Effector memory CD4-positive, alpha-beta T cell (primary cell): ENCODE measurements around the gene PGRMC1.
"Not testable (repeated sequence)": the region's sequence is repeated elsewhere in the genome, so short reads cannot be mapped to it uniquely, and the experiment has no call there.

ENCODE experiments used
- DNase-seq, 3 donors: peaks; one replicate each; pipeline ENCODE4 v3.0.0-alpha.2; 2020
- H3K27ac ChIP-seq: 2 replicates; pipeline ENCODE4 v1.7.0; 2013; ENCODE audit warnings: mild to moderate bottlenecking, low read length, moderate library complexity; ENCODE audit not compliant: insufficient read depth, poor library complexity, severe bottlenecking
- H3K27me3 ChIP-seq: replicated peaks from 2 replicates; pipeline ENCODE4 v1.7.0; 2013; ENCODE audit warnings: mild to moderate bottlenecking, low read length; ENCODE audit not compliant: insufficient read depth, control insufficient read depth, poor library complexity, severe bottlenecking
- H3K36me3 ChIP-seq: 2 replicates; pipeline ENCODE4 v1.7.0; 2013; ENCODE audit warnings: mild to moderate bottlenecking, low read length, moderate library complexity; ENCODE audit not compliant: control insufficient read depth, insufficient read depth
- H3K4me1 ChIP-seq: 2 replicates; pipeline ENCODE4 v1.7.0; 2013; ENCODE audit warnings: low read length, mild to moderate bottlenecking; ENCODE audit not compliant: control insufficient read depth, insufficient read depth, poor library complexity, severe bottlenecking
- H3K4me3 ChIP-seq: 2 replicates; pipeline ENCODE4 v1.7.0; 2013; ENCODE audit warnings: low read length, low read depth, mild to moderate bottlenecking; ENCODE audit not compliant: insufficient read depth, poor library complexity, severe bottlenecking
- H3K9me3 ChIP-seq: 2 replicates; pipeline ENCODE4 v1.7.0; 2013; ENCODE audit warnings: mild to moderate bottlenecking, low read length, moderate library complexity; ENCODE audit not compliant: control insufficient read depth

PGRMC1 gene

GRCh38 chrX:119252716-119253115 lies 16.6 kb downstream of the PGRMC1 start:
- H3K9me3 ChIP-seq: no peaks in the 10 kb centered on the region
- no peak overlapping the region for H3K4me3 ChIP-seq
- no peaks in the 10 kb centered on the region for H3K36me3 ChIP-seq
- H3K27ac ChIP-seq: no peak overlapping the region
- H3K4me1 ChIP-seq: no peaks in the 10 kb centered on the region
- no peaks in the 10 kb centered on the region for H3K27me3 ChIP-seq
- no peak for DNase-seq

GRCh38 chrX:119266364-119266995 lies 30.4 kb downstream of the PGRMC1 start:
- no peak for DNase-seq
- Histone ChIP-seq H3K4me1 (no peaks in the 10 kb centered on the region), H3K36me3 (no peaks in the 10 kb centered on the region), H3K9me3 (no peaks in the 10 kb centered on the region), H3K27me3 (no peaks in the 10 kb centered on the region), H3K27ac (no peak overlapping the region), H3K4me3 (no peak overlapping the region)

- not testable (repeated sequence) for H3K4me1 ChIP-seq, H3K36me3 ChIP-seq, DNase-seq, H3K4me3 ChIP-seq, H3K27me3 ChIP-seq, H3K9me3 ChIP-seq, H3K27ac ChIP-seq
Observed at GRCh38 chrX:119267115-119267514, 31.0 kb downstream of the PGRMC1 start.

GRCh38 chrX:119272882-119273419 lies 36.9 kb downstream of the PGRMC1 start:
- DNase-seq: no peak
- H3K4me1 ChIP-seq: no peaks in the 10 kb centered on the region
- no peaks in the 10 kb centered on the region for H3K36me3 ChIP-seq
- H3K9me3 ChIP-seq: no peaks in the 10 kb centered on the region
- no peak overlapping the region for H3K27ac ChIP-seq
- H3K4me3 ChIP-seq: peak overlapping the region; percentile 17
- H3K27me3 ChIP-seq: no peaks in the 10 kb centered on the region

DNA sequence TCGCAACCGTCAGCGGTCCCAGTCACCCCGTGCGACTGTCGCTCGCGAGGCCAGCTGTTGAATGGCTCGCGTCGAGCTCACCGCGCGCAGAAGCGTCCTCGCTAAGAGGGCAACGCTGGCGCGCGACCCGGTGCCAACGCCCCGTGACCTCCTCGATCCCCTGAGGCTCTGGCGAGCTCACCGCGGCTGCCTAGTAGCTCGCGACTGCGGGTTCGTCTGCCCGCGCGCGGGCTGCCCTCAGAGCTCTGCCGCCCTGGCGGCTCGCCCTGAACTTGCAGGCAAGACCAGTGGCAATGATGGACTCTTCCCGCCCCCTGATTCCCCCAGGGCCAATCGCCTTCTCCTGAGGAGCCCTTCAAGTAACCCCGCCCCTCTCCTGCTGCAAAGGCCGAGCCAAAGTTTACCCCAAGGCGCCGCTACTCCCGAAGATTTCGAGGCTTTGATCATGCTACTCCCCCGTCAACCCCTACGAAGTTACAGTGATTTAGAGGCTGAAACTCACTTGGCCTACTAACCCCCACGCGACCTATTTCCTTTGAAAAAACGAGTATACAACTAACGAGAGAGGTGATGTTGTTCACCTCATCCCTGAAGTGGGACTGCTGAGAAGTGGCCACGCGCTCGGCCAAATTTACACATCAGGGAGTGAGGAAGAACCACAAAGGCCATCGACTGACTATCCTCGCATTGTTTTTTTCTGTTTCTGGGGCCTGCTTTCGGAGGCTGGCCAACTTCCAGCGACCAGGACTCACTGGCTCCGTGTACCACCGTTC lies 37.5 kb downstream of the PGRMC1 start:
- Histone ChIP-seq H3K4me1 (no peaks in the 10 kb centered on the region), H3K9me3 (no peaks in the 10 kb centered on the region), H3K27ac (no peak overlapping the region), H3K4me3 (peak overlapping the region; percentile 22), H3K36me3 (no peaks in the 10 kb centered on the region), H3K27me3 (no peaks in the 10 kb centered on the region)
- DNase-seq: peak; percentile 25 to 48 (median 37)

DNA sequence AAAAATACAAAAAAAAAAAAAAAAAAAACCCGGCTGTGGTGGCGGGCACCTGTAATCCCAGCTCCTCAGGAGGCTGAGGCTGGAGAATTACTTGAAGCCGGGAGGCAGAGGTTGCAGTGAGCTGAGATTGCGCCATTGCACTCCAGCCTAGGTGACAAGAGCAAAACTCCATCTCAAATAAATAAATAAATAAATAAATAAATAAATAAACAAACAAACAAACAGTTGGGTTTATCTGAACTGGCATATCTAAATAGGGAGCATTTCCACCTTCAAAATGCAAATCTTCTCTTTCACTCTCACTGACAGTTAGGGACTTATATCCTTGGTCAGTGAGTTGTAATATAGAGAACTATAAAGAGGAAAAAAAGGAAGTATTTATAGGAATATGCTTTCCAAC lies 46.3 kb downstream of the PGRMC1 start:
- not testable (repeated sequence) for H3K4me1 ChIP-seq, H3K4me3 ChIP-seq, H3K27me3 ChIP-seq, H3K36me3 ChIP-seq, DNase-seq, H3K9me3 ChIP-seq, H3K27ac ChIP-seq

DNA sequence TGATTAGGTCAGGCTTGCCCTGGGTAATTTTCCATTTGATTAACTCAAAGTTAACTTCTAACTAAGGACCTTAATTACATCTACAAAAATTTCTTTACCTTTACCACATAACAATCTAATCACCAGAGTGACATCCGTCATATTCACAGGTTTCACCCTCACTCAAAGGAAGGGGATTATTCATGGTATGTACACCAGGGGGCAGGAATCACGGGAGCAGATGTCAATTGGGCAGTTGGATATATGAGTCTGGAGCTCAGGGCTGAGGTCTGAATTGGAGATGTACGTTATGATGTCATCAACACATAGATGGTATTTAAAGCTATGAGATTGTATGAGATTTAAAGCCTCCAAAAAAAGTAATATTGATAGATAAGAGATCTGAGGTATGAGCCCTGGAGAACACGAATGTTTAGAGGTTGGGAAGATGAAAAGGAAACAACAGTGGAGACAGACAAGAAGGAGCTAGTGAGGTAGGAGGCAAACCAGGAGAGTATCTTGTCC lies 52.9 kb downstream of the PGRMC1 start:
- no peak for DNase-seq
- no peak overlapping the region for H3K4me3 ChIP-seq
- no peaks in the 10 kb centered on the region for H3K27me3 ChIP-seq
- H3K36me3 ChIP-seq: no peaks in the 10 kb centered on the region
- no peaks in the 10 kb centered on the region for H3K9me3 ChIP-seq
- H3K27ac ChIP-seq: no peak overlapping the region
- H3K4me1 ChIP-seq: no peaks in the 10 kb centered on the region

GRCh38 chrX:119290476-119290875 lies 54.4 kb downstream of the PGRMC1 start:
- no peak for DNase-seq
- no peaks in the 10 kb centered on the region for H3K9me3 ChIP-seq
- no peaks in the 10 kb centered on the region for H3K36me3 ChIP-seq
- no peak overlapping the region for H3K4me3 ChIP-seq
- H3K4me1 ChIP-seq: no peaks in the 10 kb centered on the region
- H3K27ac ChIP-seq: no peak overlapping the region
- H3K27me3 ChIP-seq: no peaks in the 10 kb centered on the region

- not testable (repeated sequence) for DNase-seq, H3K4me1 ChIP-seq, H3K9me3 ChIP-seq, H3K36me3 ChIP-seq, H3K27me3 ChIP-seq, H3K4me3 ChIP-seq, H3K27ac ChIP-seq
Observed at GRCh38 chrX:119291246-119291645, 55.2 kb downstream of the PGRMC1 start.

DNA sequence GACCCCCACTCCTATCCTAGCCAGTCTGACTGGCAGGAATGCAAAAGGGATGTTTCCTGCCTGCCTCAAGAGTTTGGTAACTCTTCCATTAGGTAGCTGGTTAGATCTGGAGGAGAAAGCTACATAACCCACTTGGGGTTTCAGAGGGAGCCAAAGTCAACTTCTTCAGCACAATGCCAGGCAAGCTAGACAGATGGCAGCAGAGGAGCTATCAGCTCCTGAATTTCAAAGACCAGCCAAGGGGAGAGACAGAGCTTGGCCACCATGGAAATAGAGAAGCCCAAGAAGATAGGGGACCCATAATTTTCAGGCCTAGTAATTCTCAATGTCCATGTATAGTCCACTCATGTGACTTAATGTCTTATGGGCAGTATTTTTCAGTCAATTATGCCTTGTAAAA lies 56.4 kb downstream of the PGRMC1 start:
- Histone ChIP-seq H3K9me3 (no peaks in the 10 kb centered on the region), H3K27ac (no peak overlapping the region), H3K4me1 (no peaks in the 10 kb centered on the region), H3K4me3 (no peak overlapping the region), H3K27me3 (no peaks in the 10 kb centered on the region), H3K36me3 (no peaks in the 10 kb centered on the region)
- DNase-seq: no peak
